ENCODE results near the gene MATR3. TPM values are rescaled to one million over a fixed set of nuclear protein-coding genes. Genes with fewer than 3 reads are reported as not detected.

Gene MATR3
- total and polyA plus RNA-seq, 4 donors: 433 to 752 (median 561) TPM

- peaks cover 19% of the 10 kb centered on the region for H3K4me1 ChIP-seq (ENCODE audit: control insufficient read depth, insufficient read depth, low read length)
- H3K4me3 ChIP-seq (ENCODE audit: low read depth, low read length): peak overlapping the region; percentile 99
- WGBS (ENCODE audit: insufficient coverage): 6% methylated on average over 4 of the region's 16 CpGs
- H3K36me3 ChIP-seq (ENCODE audit: control insufficient read depth, insufficient read depth, low read length): no peaks in the 10 kb centered on the region
- DNase-seq (ENCODE audit: low read depth in 4 of 6, low spot score in 6 of 6): peak in 1 of 6 donors; percentile 6
- no peaks in the 10 kb centered on the region for H3K9me3 ChIP-seq (ENCODE audit: control insufficient read depth, insufficient read depth, low read length)
- H3K27me3 ChIP-seq (ENCODE audit: control insufficient read depth, insufficient read depth, low read length): no peaks in the 10 kb centered on the region
- H3K27ac ChIP-seq (ENCODE audit: low read depth, low read length): peak overlapping the region; percentile 100
Measured at GRCh38 chr5:139295346-139296057, 2.0 kb downstream of the MATR3 start.

GRCh38 chr5:139296198-139296597 is 2.7 kb downstream of the MATR3 start:
- H3K4me3 ChIP-seq (ENCODE audit: low read depth, low read length): no peak overlapping the region
- 55% methylated on average over 1 of the region's 6 CpGs for WGBS (ENCODE audit: insufficient coverage)
- H3K9me3 ChIP-seq (ENCODE audit: control insufficient read depth, insufficient read depth, low read length): no peaks in the 10 kb centered on the region
- H3K36me3 ChIP-seq (ENCODE audit: control insufficient read depth, insufficient read depth, low read length): no peaks in the 10 kb centered on the region
- peak overlapping the region; percentile 1 for H3K27ac ChIP-seq (ENCODE audit: low read depth, low read length)
- H3K27me3 ChIP-seq (ENCODE audit: control insufficient read depth, insufficient read depth, low read length): no peaks in the 10 kb centered on the region
- no peak for DNase-seq (ENCODE audit: low read depth in 4 of 6, low spot score in 6 of 6)
- peaks cover 20% of the 10 kb centered on the region for H3K4me1 ChIP-seq (ENCODE audit: control insufficient read depth, insufficient read depth, low read length)

- DNase-seq (ENCODE audit: low read depth in 4 of 6, low spot score in 6 of 6): no peak
- Histone ChIP-seq H3K36me3 (ENCODE audit: control insufficient read depth, insufficient read depth, low read length) (no peaks in the 10 kb centered on the region), H3K4me1 (ENCODE audit: control insufficient read depth, insufficient read depth, low read length) (peaks cover 23% of the 10 kb centered on the region), H3K27me3 (ENCODE audit: control insufficient read depth, insufficient read depth, low read length) (no peaks in the 10 kb centered on the region), H3K9me3 (ENCODE audit: control insufficient read depth, insufficient read depth, low read length) (no peaks in the 10 kb centered on the region), H3K27ac (ENCODE audit: low read depth, low read length) (no peak overlapping the region), H3K4me3 (ENCODE audit: low read depth, low read length) (no peak overlapping the region)
- 69% methylated on average over 4 of the region's 12 CpGs for WGBS (ENCODE audit: insufficient coverage)
Measured at GRCh38 chr5:139296862-139297326, 3.4 kb downstream of the MATR3 start.

GRCh38 chr5:139297439-139298133 is 4.0 kb downstream of the MATR3 start:
- Histone ChIP-seq H3K4me3 (ENCODE audit: low read depth, low read length) (no peak overlapping the region), H3K36me3 (ENCODE audit: control insufficient read depth, insufficient read depth, low read length) (no peaks in the 10 kb centered on the region), H3K27ac (ENCODE audit: low read depth, low read length) (no peak overlapping the region), H3K27me3 (ENCODE audit: control insufficient read depth, insufficient read depth, low read length) (no peaks in the 10 kb centered on the region), H3K4me1 (ENCODE audit: control insufficient read depth, insufficient read depth, low read length) (peaks cover 23% of the 10 kb centered on the region), H3K9me3 (ENCODE audit: control insufficient read depth, insufficient read depth, low read length) (no peaks in the 10 kb centered on the region)
- no CpG with 5 or more reads among the region's 2 CpGs for WGBS (ENCODE audit: insufficient coverage)
- no peak for DNase-seq (ENCODE audit: low read depth in 4 of 6, low spot score in 6 of 6)

- no peaks in the 10 kb centered on the region for H3K27me3 ChIP-seq (ENCODE audit: control insufficient read depth, insufficient read depth, low read length)
- no peak overlapping the region for H3K27ac ChIP-seq (ENCODE audit: low read depth, low read length)
- H3K36me3 ChIP-seq (ENCODE audit: control insufficient read depth, insufficient read depth, low read length): no peaks in the 10 kb centered on the region
- WGBS (ENCODE audit: insufficient coverage): no CpG with 5 or more reads among the region's 11 CpGs
- H3K9me3 ChIP-seq (ENCODE audit: control insufficient read depth, insufficient read depth, low read length): no peaks in the 10 kb centered on the region
- H3K4me3 ChIP-seq (ENCODE audit: low read depth, low read length): no peak overlapping the region
- DNase-seq (ENCODE audit: low read depth in 4 of 6, low spot score in 6 of 6): no peak
- peaks cover 22% of the 10 kb centered on the region for H3K4me1 ChIP-seq (ENCODE audit: control insufficient read depth, insufficient read depth, low read length)
Measured at GRCh38 chr5:139298242-139298641, 4.7 kb downstream of the MATR3 start.

- H3K4me1 ChIP-seq (ENCODE audit: control insufficient read depth, insufficient read depth, low read length): peaks cover 28% of the 10 kb centered on the region
- no peaks in the 10 kb centered on the region for H3K36me3 ChIP-seq (ENCODE audit: control insufficient read depth, insufficient read depth, low read length)
- no peaks in the 10 kb centered on the region for H3K27me3 ChIP-seq (ENCODE audit: control insufficient read depth, insufficient read depth, low read length)
- 80% methylated on average over 3 of the region's 4 CpGs for WGBS (ENCODE audit: insufficient coverage)
- DNase-seq (ENCODE audit: low read depth in 4 of 6, low spot score in 6 of 6): no peak
- no peaks in the 10 kb centered on the region for H3K9me3 ChIP-seq (ENCODE audit: control insufficient read depth, insufficient read depth, low read length)
- no peak overlapping the region for H3K27ac ChIP-seq (ENCODE audit: low read depth, low read length)
- no peak overlapping the region for H3K4me3 ChIP-seq (ENCODE audit: low read depth, low read length)
Measured at GRCh38 chr5:139299486-139299885, 5.9 kb downstream of the MATR3 start.

GRCh38 chr5:139301808-139302499 is 8.4 kb downstream of the MATR3 start:
- H3K4me1 ChIP-seq (ENCODE audit: control insufficient read depth, insufficient read depth, low read length): peaks cover 19% of the 10 kb centered on the region

GRCh38 chr5:139304391-139305324 is 11.1 kb downstream of the MATR3 start:
- WGBS (ENCODE audit: insufficient coverage): 90% methylated on average over 1 of the region's 3 CpGs
- Histone ChIP-seq H3K27me3 (ENCODE audit: control insufficient read depth, insufficient read depth, low read length) (no peaks in the 10 kb centered on the region), H3K9me3 (ENCODE audit: control insufficient read depth, insufficient read depth, low read length) (no peaks in the 10 kb centered on the region), H3K4me1 (ENCODE audit: control insufficient read depth, insufficient read depth, low read length) (peaks cover 13% of the 10 kb centered on the region), H3K27ac (ENCODE audit: low read depth, low read length) (no peak overlapping the region), H3K4me3 (ENCODE audit: low read depth, low read length) (no peak overlapping the region), H3K36me3 (ENCODE audit: control insufficient read depth, insufficient read depth, low read length) (no peaks in the 10 kb centered on the region)
- no peak for DNase-seq (ENCODE audit: low read depth in 4 of 6, low spot score in 6 of 6)

More at GRCh38 chr5:139301808-139302499, 8.4 kb downstream of the MATR3 start:
- Histone ChIP-seq H3K27me3 (ENCODE audit: control insufficient read depth, insufficient read depth, low read length) (no peaks in the 10 kb centered on the region), H3K9me3 (ENCODE audit: control insufficient read depth, insufficient read depth, low read length) (no peaks in the 10 kb centered on the region), H3K27ac (ENCODE audit: low read depth, low read length) (no peak overlapping the region), H3K36me3 (ENCODE audit: control insufficient read depth, insufficient read depth, low read length) (no peaks in the 10 kb centered on the region), H3K4me3 (ENCODE audit: low read depth, low read length) (no peak overlapping the region)
- no CpG with 5 or more reads among the region's 7 CpGs for WGBS (ENCODE audit: insufficient coverage)
- DNase-seq (ENCODE audit: low read depth in 4 of 6, low spot score in 6 of 6): no peak

GRCh38 chr5:139306197-139306596 is 12.7 kb downstream of the MATR3 start:
- no peak for DNase-seq (ENCODE audit: low read depth in 4 of 6, low spot score in 6 of 6)

More at GRCh38 chr5:139306197-139306596, 12.7 kb downstream of the MATR3 start:
- H3K9me3 ChIP-seq (ENCODE audit: control insufficient read depth, insufficient read depth, low read length): no peaks in the 10 kb centered on the region
- WGBS (ENCODE audit: insufficient coverage): no CpG with 5 or more reads among the region's 1 CpG
- no peak overlapping the region for H3K4me3 ChIP-seq (ENCODE audit: low read depth, low read length)
- no peak overlapping the region for H3K27ac ChIP-seq (ENCODE audit: low read depth, low read length)
- H3K36me3 ChIP-seq (ENCODE audit: control insufficient read depth, insufficient read depth, low read length): no peaks in the 10 kb centered on the region
- H3K4me1 ChIP-seq (ENCODE audit: control insufficient read depth, insufficient read depth, low read length): peaks cover 13% of the 10 kb centered on the region
- no peaks in the 10 kb centered on the region for H3K27me3 ChIP-seq (ENCODE audit: control insufficient read depth, insufficient read depth, low read length)
